ENCODE data around the gene BSX.

BSX gene

DNA sequence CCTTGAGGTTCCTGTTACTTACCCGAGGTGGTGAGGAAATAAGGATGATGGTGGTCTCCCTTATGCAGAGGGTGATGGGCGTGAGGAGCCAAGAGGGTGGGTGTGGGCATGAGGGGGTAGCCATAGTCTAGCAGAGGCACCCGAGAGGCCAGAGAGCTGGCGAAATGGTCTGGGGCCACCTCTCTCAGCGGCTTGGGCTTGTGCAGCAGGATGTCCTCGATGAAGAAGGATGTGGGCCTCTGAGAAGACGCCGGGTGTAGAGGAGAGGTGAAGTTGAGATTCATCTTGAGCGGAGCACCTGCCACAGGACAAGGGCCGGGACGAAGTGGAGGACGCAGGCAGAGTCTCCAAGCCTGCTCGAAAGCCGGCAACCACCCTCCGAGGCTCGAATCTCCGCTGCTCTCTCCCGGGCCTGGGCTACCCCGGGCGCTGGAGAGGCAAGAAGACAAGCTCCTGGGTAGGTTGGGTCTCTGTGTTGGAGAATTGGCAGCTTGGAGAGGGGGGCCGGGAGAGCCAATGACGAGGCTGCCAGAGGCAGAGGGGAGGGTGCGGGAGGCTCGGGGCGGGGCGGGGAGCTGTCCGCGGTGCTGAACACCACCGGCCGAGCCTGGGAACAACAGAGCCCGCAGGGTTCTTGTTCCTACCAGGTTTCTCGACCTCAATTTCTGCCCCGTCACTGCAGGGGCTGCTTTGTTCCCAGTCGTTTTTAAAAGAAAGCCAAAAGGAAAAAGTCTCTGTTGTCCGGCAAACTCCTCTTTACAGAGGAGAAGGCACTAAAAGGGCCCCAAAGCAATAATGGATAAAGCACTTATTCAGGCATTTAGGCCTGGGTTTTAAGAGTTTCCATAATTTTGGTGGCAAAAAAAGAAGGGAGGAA is at the start of gene BSX:
Gene BSX, minus strand, starts transcription at position 447 of the 877 bp plus-strand sequence. Its CDS starts 163 bp downstream, at position 284.
- Histone ChIP-seq H3K4me3 (peak within 1 kb of the TSS in 4 of 10 experiments; percentile 7 to 44 (median 29); a peak in 4 of 20 replicates), H3K4me2 (peak within 1 kb of the TSS in 9 of 11 experiments; percentile 16 to 78 (median 60); a peak in 16 of 22 replicates), H3K9ac (no peak within 1 kb of the TSS), H3K27ac (no peak within 1 kb of the TSS), H3K9me3 (replicated peaks in 1 of 11) (peaks cover 57 to 74% (median 66%) of the 10 kb centered on the region in 11 experiments), H3K4me1 (peaks cover 0 to 7% (median 0%) of the 10 kb centered on the region in 10 experiments; a peak in 2 of 20 replicates), H3K36me3 (peaks cover 0 to 5% (median 0%) of the 10 kb centered on the region in 11 experiments; a peak in 1 of 22 replicates), H3K27me3 (peaks cover 100% of the 10 kb centered on the region in 11 experiments), H4K20me1 (peaks cover 0 to 20% (median 0%) of the 10 kb centered on the region in 11 experiments; a peak in 7 of 22 replicates)
- TF ChIP-seq Cebpa-rat (IDR thresholded peaks at IDR 0.05) = no peak

- Histone ChIP-seq H3K27me3 (no peaks in the 10 kb centered on the region), H3K4me1 (no peaks in the 10 kb centered on the region), H4K20me1 (no peaks in the 10 kb centered on the region), H3K27ac (no peak overlapping the region), H3K9ac (no peak overlapping the region), H3K9me3 (replicated peaks in 1 of 11) (no peaks in the 10 kb centered on the region), H3K36me3 (no peaks in the 10 kb centered on the region), H3K4me2 (no peak overlapping the region), H3K4me3 (no peak overlapping the region)
- no peak for TF ChIP-seq Cebpa-rat (IDR thresholded peaks at IDR 0.05)
Measured at GRCh38 chr11:123030517-123030916, 48.9 kb upstream of the BSX start.

DNA sequence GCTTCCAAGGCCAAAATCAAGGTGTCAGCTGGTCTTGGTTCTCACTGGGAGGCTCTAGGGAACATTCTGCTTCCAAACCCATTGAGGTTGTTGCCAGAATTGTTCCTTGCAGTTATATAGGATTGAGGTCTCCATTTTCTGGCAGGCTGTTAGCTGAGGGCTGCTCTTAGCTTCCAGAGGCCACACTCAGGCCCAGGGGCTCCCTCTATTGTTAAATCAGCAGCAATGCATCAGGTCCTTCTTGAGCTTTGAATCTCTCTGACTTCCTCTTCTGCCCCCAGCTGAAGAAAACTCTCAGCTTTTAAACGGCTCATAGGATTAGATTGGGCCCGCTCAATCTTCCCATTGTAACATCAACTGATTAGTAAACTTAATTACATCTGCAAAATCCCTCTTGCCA is 39.3 kb upstream of the BSX start:
- H3K4me3 ChIP-seq = no peak overlapping the region
- no peaks in the 10 kb centered on the region for H3K9me3 ChIP-seq (replicated peaks in 1 of 11)
- H4K20me1 ChIP-seq = no peaks in the 10 kb centered on the region
- H3K4me1 ChIP-seq = peaks cover 4 to 35% (median 26%) of the 10 kb centered on the region in 10 experiments; a peak in 16 of 20 replicates
- no peak overlapping the region for H3K4me2 ChIP-seq
- H3K36me3 ChIP-seq = no peaks in the 10 kb centered on the region
- no peak overlapping the region for H3K9ac ChIP-seq
- TF ChIP-seq Cebpa-rat (IDR thresholded peaks at IDR 0.05) = no peak
- H3K27ac ChIP-seq = no peak overlapping the region
- H3K27me3 ChIP-seq = no peaks in the 10 kb centered on the region

- no peaks in the 10 kb centered on the region for H3K36me3 ChIP-seq
- H3K27ac ChIP-seq = no peak overlapping the region
- H3K4me3 ChIP-seq = no peak overlapping the region
- H3K9ac ChIP-seq = no peak overlapping the region
- H3K4me1 ChIP-seq = peaks cover 4 to 37% (median 29%) of the 10 kb centered on the region in 10 experiments; a peak in 16 of 20 replicates
- H3K9me3 ChIP-seq (replicated peaks in 1 of 11) = no peaks in the 10 kb centered on the region
- no peak for TF ChIP-seq Cebpa-rat (IDR thresholded peaks at IDR 0.05)
- no peaks in the 10 kb centered on the region for H3K27me3 ChIP-seq
- no peaks in the 10 kb centered on the region for H4K20me1 ChIP-seq
- peak overlapping the region in 7 of 11 experiments; percentile 17 to 41 (median 31); a peak in 8 of 22 replicates for H3K4me2 ChIP-seq
Measured at GRCh38 chr11:123018702-123019101, 37.1 kb upstream of the BSX start.

DNA sequence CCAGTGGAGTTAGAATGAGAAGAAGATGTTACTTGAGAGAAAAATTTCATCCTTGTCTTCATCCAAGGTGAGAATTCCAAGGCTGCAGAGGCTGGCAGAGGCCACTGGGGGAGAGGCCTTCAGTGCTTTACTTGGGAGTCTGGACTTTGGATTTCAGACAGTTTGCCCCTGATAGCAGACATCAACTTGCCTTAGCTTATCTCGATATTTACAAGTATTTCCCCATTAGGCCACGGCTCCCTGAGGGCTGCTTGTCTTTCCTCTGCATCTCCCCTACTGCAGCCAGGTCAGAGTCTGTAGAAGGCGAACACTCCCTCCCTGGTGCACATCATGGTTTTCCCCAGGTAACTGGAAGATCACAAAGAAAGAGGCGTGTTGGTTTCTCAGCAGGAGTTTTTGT is 29.9 kb upstream of the BSX start:
- Histone ChIP-seq H3K4me2 (no peak overlapping the region), H3K9ac (no peak overlapping the region), H3K4me3 (no peak overlapping the region), H3K4me1 (peaks cover 0 to 11% (median 9%) of the 10 kb centered on the region in 10 experiments; a peak in 15 of 20 replicates), H3K27ac (no peak overlapping the region), H3K27me3 (no peaks in the 10 kb centered on the region), H3K36me3 (no peaks in the 10 kb centered on the region), H4K20me1 (no peaks in the 10 kb centered on the region), H3K9me3 (replicated peaks in 1 of 11) (no peaks in the 10 kb centered on the region)
- no peak for TF ChIP-seq Cebpa-rat (IDR thresholded peaks at IDR 0.05)

- Histone ChIP-seq H3K4me2 (no peak overlapping the region), H3K9me3 (replicated peaks in 1 of 11) (no peaks in the 10 kb centered on the region), H3K4me3 (no peak overlapping the region), H3K36me3 (no peaks in the 10 kb centered on the region), H3K27ac (no peak overlapping the region), H3K9ac (no peak overlapping the region), H3K4me1 (no peaks in the 10 kb centered on the region), H3K27me3 (no peaks in the 10 kb centered on the region), H4K20me1 (no peaks in the 10 kb centered on the region)
- TF ChIP-seq Cebpa-rat (IDR thresholded peaks at IDR 0.05) = no peak
Measured at GRCh38 chr11:123006860-123007542, 25.4 kb upstream of the BSX start.

DNA sequence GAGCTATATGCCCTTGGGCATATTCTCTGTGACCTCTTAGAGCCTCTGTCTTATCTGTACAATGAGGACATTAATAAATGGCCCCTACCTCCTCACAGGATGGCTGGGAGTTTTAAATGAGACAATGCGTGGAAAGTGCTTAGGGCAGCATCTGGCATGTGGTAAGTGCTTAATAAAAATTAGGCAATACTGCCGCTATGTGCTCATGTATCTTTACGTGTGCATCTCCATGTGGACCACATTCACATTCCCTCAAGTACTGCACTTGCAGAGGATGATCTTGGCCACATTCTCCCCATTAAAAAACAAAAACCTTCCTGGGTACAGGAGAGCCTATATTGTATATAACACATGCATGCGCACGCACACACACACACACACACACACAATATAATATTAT is 19.1 kb upstream of the BSX start:
- H3K4me2 ChIP-seq = no peak overlapping the region
- no peaks in the 10 kb centered on the region for H3K27me3 ChIP-seq
- H3K4me3 ChIP-seq = no peak overlapping the region
- H3K27ac ChIP-seq = no peak overlapping the region
- H3K9ac ChIP-seq = no peak overlapping the region
- H3K9me3 ChIP-seq (replicated peaks in 1 of 11) = no peaks in the 10 kb centered on the region
- H3K36me3 ChIP-seq = no peaks in the 10 kb centered on the region
- H3K4me1 ChIP-seq = no peaks in the 10 kb centered on the region
- no peak for TF ChIP-seq Cebpa-rat (IDR thresholded peaks at IDR 0.05)
- no peaks in the 10 kb centered on the region for H4K20me1 ChIP-seq

- H3K9me3 ChIP-seq (replicated peaks in 1 of 11) = no peaks in the 10 kb centered on the region
- H3K4me2 ChIP-seq = no peak overlapping the region
- no peak overlapping the region for H3K27ac ChIP-seq
- no peak overlapping the region for H3K4me3 ChIP-seq
- H3K36me3 ChIP-seq = no peaks in the 10 kb centered on the region
- no peak for TF ChIP-seq Cebpa-rat (IDR thresholded peaks at IDR 0.05)
- H3K9ac ChIP-seq = no peak overlapping the region
- no peaks in the 10 kb centered on the region for H3K27me3 ChIP-seq
- no peaks in the 10 kb centered on the region for H3K4me1 ChIP-seq
- no peaks in the 10 kb centered on the region for H4K20me1 ChIP-seq
Measured at GRCh38 chr11:122998727-122999366, 17.2 kb upstream of the BSX start.

DNA sequence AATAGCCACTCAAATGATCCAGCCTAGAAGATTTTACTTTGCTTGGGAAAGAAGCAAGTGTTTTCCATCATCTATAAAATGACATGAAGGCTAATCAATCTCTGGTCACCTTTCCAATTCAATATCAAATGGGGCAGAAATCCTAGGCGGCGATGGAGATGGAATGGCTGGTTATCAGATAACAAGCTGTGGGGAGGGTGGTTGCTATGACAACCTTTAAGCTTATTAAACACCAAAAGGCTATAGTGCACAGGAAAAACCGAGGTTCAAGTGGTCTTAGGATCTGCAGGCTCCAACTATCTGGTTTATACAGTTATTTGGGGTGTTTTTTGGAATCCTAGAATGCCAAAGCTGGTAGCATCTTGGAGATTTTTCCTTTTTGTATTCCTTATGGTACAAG is 13.9 kb upstream of the BSX start:
- H3K4me1 ChIP-seq = no peaks in the 10 kb centered on the region
- no peaks in the 10 kb centered on the region for H4K20me1 ChIP-seq
- H3K27me3 ChIP-seq = no peaks in the 10 kb centered on the region
- H3K4me2 ChIP-seq = no peak overlapping the region
- H3K9me3 ChIP-seq (replicated peaks in 1 of 11) = no peaks in the 10 kb centered on the region
- H3K4me3 ChIP-seq = no peak overlapping the region
- H3K36me3 ChIP-seq = no peaks in the 10 kb centered on the region
- no peak overlapping the region for H3K27ac ChIP-seq
- no peak overlapping the region for H3K9ac ChIP-seq
- no peak for TF ChIP-seq Cebpa-rat (IDR thresholded peaks at IDR 0.05)

All from BLaER1 treated with 17β-estradiol and CSF1 and Interleukin-3, amounts not matched to agents 10 nM and 100 nM (cell line).